ENCODE data around the gene FKRP.
"Not testable (repeated sequence)": the region's sequence is repeated elsewhere in the genome, so short reads cannot be mapped to it uniquely, and the experiment has no call there.

FKRP gene

GRCh38 chr19:46776927-46777911 is 31.4 kb downstream of the FKRP start:
- no peak for DNase-seq
- no peak overlapping the region for H3K4me3 ChIP-seq (ENCODE audit: low read length)
- H3K9me3 ChIP-seq (replicated peaks; ENCODE audit: insufficient read depth, low read length): no peaks in the 10 kb centered on the region
- no peak overlapping the region for H3K27ac ChIP-seq (ENCODE audit: low read length)
- peaks cover 20% of the 10 kb centered on the region for H3F3A ChIP-seq (ENCODE audit: insufficient read depth, low read length)
- no peak overlapping the region for H3K9ac ChIP-seq (ENCODE audit: low read length)
- TF ChIP-seq EZH2 (optimal IDR thresholded peaks at IDR 0.05; ENCODE audit: low read depth, low read length): no peak
- TF ChIP-seq CTCF (IDR thresholded peaks at IDR 0.05; ENCODE audit: low read length): no peak
- TF ChIP-seq EZH2phosphoT487 (IDR thresholded peaks at IDR 0.05; ENCODE audit: low read length): no peak
- H3K36me3 ChIP-seq (replicated peaks; ENCODE audit: insufficient read depth, low read length): peaks cover 19% of the 10 kb centered on the region
- H3K27me3 ChIP-seq (replicated peaks; ENCODE audit: insufficient read depth, low read length): no peaks in the 10 kb centered on the region
- H3K4me1 ChIP-seq (ENCODE audit: low read length): no peaks in the 10 kb centered on the region
- peaks cover 28% of the 10 kb centered on the region for H3K79me2 ChIP-seq (ENCODE audit: low read length)
- no peak overlapping the region for H3K4me2 ChIP-seq (ENCODE audit: low read depth, low read length)
- H4K20me1 ChIP-seq (ENCODE audit: insufficient read depth, low read length): peaks cover 4% of the 10 kb centered on the region; the same call in 1 of the 2 replicates
- H2AFZ ChIP-seq (ENCODE audit: low read length): no peak overlapping the region
- H3K9me2 ChIP-seq (replicated peaks; ENCODE audit: insufficient read depth, low read length): no peaks in the 10 kb centered on the region

- H3K27me3 ChIP-seq (replicated peaks; ENCODE audit: insufficient read depth, low read length); H3K9me3 ChIP-seq (replicated peaks; ENCODE audit: insufficient read depth, low read length); H2AFZ ChIP-seq (ENCODE audit: low read length); H3K9ac ChIP-seq (ENCODE audit: low read length); H3K4me3 ChIP-seq (ENCODE audit: low read length); H3K4me2 ChIP-seq (ENCODE audit: low read depth, low read length); H3K27ac ChIP-seq (ENCODE audit: low read length); DNase-seq; H3K9me2 ChIP-seq (replicated peaks; ENCODE audit: insufficient read depth, low read length); H3K4me1 ChIP-seq (ENCODE audit: low read length): not testable (repeated sequence)
- H4K20me1 ChIP-seq (ENCODE audit: insufficient read depth, low read length): peaks cover 10% of the 10 kb centered on the region
- H3K79me2 ChIP-seq (ENCODE audit: low read length): peaks cover 37% of the 10 kb centered on the region
- H3F3A ChIP-seq (ENCODE audit: insufficient read depth, low read length): peaks cover 17% of the 10 kb centered on the region
- peaks cover 27% of the 10 kb centered on the region for H3K36me3 ChIP-seq (replicated peaks; ENCODE audit: insufficient read depth, low read length)
These were observed 32.2 kb downstream of the FKRP start for GRCh38 chr19:46777956-46778645.

- H3K27me3 ChIP-seq (replicated peaks; ENCODE audit: insufficient read depth, low read length): no peaks in the 10 kb centered on the region
- peaks cover 24% of the 10 kb centered on the region for H3K36me3 ChIP-seq (replicated peaks; ENCODE audit: insufficient read depth, low read length)
- H3K9me3 ChIP-seq (replicated peaks; ENCODE audit: insufficient read depth, low read length): no peaks in the 10 kb centered on the region
- H3K9me2 ChIP-seq (replicated peaks; ENCODE audit: insufficient read depth, low read length): no peaks in the 10 kb centered on the region
- TF ChIP-seq CTCF (IDR thresholded peaks at IDR 0.05; ENCODE audit: low read length) (no peak), EZH2phosphoT487 (IDR thresholded peaks at IDR 0.05; ENCODE audit: low read length) (no peak), EZH2 (optimal IDR thresholded peaks at IDR 0.05; ENCODE audit: low read depth, low read length) (no peak)
- no peak overlapping the region for H3K9ac ChIP-seq (ENCODE audit: low read length)
- H2AFZ ChIP-seq (ENCODE audit: low read length): no peak overlapping the region
- peaks cover 38% of the 10 kb centered on the region for H3F3A ChIP-seq (ENCODE audit: insufficient read depth, low read length)
- peaks cover 17% of the 10 kb centered on the region for H4K20me1 ChIP-seq (ENCODE audit: insufficient read depth, low read length)
- peaks cover 11% of the 10 kb centered on the region; the same call in 1 of the 2 replicates for H3K4me1 ChIP-seq (ENCODE audit: low read length)
- no peak for DNase-seq
- H3K79me2 ChIP-seq (ENCODE audit: low read length): peaks cover 74% of the 10 kb centered on the region
- H3K4me3 ChIP-seq (ENCODE audit: low read length): no peak overlapping the region
- H3K4me2 ChIP-seq (ENCODE audit: low read depth, low read length): no peak overlapping the region
- H3K27ac ChIP-seq (ENCODE audit: low read length): no peak overlapping the region
These were observed 36.6 kb downstream of the FKRP start for GRCh38 chr19:46782355-46783019.

Measured in MM.1S (cell line).